ENCODE data around the gene ROBO1.
"Not testable (repeated sequence)": the region's sequence is repeated elsewhere in the genome, so short reads cannot be mapped to it uniquely, and the experiment has no call there.

ROBO1 gene

GRCh38 chr3:79362571-79363270 lies 405.1 kb downstream of the ROBO1 start:
- DNase-seq (ENCODE audit: low spot score in 2 of 2), result no peak
- Histone ChIP-seq H3K9me3 (no peaks in the 10 kb centered on the region), H3K4me1 (0 out of 2 replicates have a peak, but pooled peaks cover 2% of the 10 kb centered on the region), H3K36me3 (replicated peaks) (no peaks in the 10 kb centered on the region), H3K27me3 (ENCODE audit: low read depth) (peaks cover 5% of the 10 kb centered on the region), H3K4me3 (no peak overlapping the region)
- in situ Hi-C loops (cut with MboI; ENCODE audit: low sequenced_read_pairs), result loop anchor here (10.0 to 25.0 kb wide), 2 partner anchors 275 to 698 kb away; no protein-coding TSS in a partner anchor

- Histone ChIP-seq H3K27me3 (ENCODE audit: low read depth) (peaks cover 5% of the 10 kb centered on the region), H3K36me3 (replicated peaks) (no peaks in the 10 kb centered on the region), H3K4me3 (no peak overlapping the region), H3K9me3 (no peaks in the 10 kb centered on the region), H3K4me1 (0 out of 2 replicates have a peak, but pooled peaks cover 2% of the 10 kb centered on the region)
- in situ Hi-C loops (cut with MboI; ENCODE audit: low sequenced_read_pairs), result loop anchor here (10.0 to 25.0 kb wide), 2 partner anchors 275 to 697 kb away; no protein-coding TSS in a partner anchor
- DNase-seq (ENCODE audit: low spot score in 2 of 2), result peak; percentile 18 to 59
These were observed 405.9 kb downstream of the ROBO1 start for GRCh38 chr3:79361748-79362378.

- H3K36me3 ChIP-seq (replicated peaks), result no peaks in the 10 kb centered on the region
- H3K4me1 ChIP-seq, result 0 out of 2 replicates have a peak, but pooled peaks cover 2% of the 10 kb centered on the region
- DNase-seq (ENCODE audit: low spot score in 2 of 2), result no peak
- in situ Hi-C loops (cut with MboI; ENCODE audit: low sequenced_read_pairs), result loop anchor here (25.0 kb wide), 1 partner anchor 271 kb away; no protein-coding TSS in a partner anchor
- no peak overlapping the region for H3K4me3 ChIP-seq
- no peaks in the 10 kb centered on the region for H3K9me3 ChIP-seq
- peaks cover 5% of the 10 kb centered on the region for H3K27me3 ChIP-seq (ENCODE audit: low read depth)
These were observed 409.5 kb downstream of the ROBO1 start for GRCh38 chr3:79358327-79358726.

- in situ Hi-C loops (cut with MboI; ENCODE audit: low sequenced_read_pairs), result loop anchor here (25.0 kb wide), 1 partner anchor 267 kb away; no protein-coding TSS in a partner anchor
- Histone ChIP-seq H3K27me3 (ENCODE audit: low read depth) (no peaks in the 10 kb centered on the region), H3K4me1 (no peaks in the 10 kb centered on the region), H3K36me3 (replicated peaks) (no peaks in the 10 kb centered on the region), H3K4me3 (no peak overlapping the region), H3K9me3 (no peaks in the 10 kb centered on the region)
- no peak for DNase-seq (ENCODE audit: low spot score in 2 of 2)
These were observed 413.6 kb downstream of the ROBO1 start for GRCh38 chr3:79354179-79354688.

- H3K27me3 ChIP-seq (ENCODE audit: low read depth), result no peaks in the 10 kb centered on the region
- H3K9me3 ChIP-seq, result no peaks in the 10 kb centered on the region
- no peaks in the 10 kb centered on the region for H3K36me3 ChIP-seq (replicated peaks)
- in situ Hi-C loops (cut with MboI; ENCODE audit: low sequenced_read_pairs), result loop anchor here (25.0 kb wide), 1 partner anchor 264 kb away; no protein-coding TSS in a partner anchor
- H3K4me3 ChIP-seq, result no peak overlapping the region
- DNase-seq (ENCODE audit: low spot score in 2 of 2), result no peak
- H3K4me1 ChIP-seq, result no peaks in the 10 kb centered on the region
These were observed 416.1 kb downstream of the ROBO1 start for GRCh38 chr3:79351699-79352098.

GRCh38 chr3:79344876-79345871 lies 422.6 kb downstream of the ROBO1 start:
- Histone ChIP-seq H3K36me3 (replicated peaks) (no peaks in the 10 kb centered on the region), H3K27me3 (ENCODE audit: low read depth) (no peaks in the 10 kb centered on the region), H3K4me1 (no peaks in the 10 kb centered on the region), H3K9me3 (no peaks in the 10 kb centered on the region), H3K4me3 (no peak overlapping the region)
- in situ Hi-C loops (cut with MboI; ENCODE audit: low sequenced_read_pairs), result no loop called here
- no peak for DNase-seq (ENCODE audit: low spot score in 2 of 2)

GRCh38 chr3:79341961-79342360 lies 425.8 kb downstream of the ROBO1 start:
- H3K36me3 ChIP-seq (replicated peaks), result no peaks in the 10 kb centered on the region
- no peak for DNase-seq (ENCODE audit: low spot score in 2 of 2)
- H3K4me3 ChIP-seq, result no peak overlapping the region
- H3K9me3 ChIP-seq, result peaks cover under 1% of the 10 kb centered on the region; the same call in 1 of the 2 replicates
- H3K4me1 ChIP-seq, result no peaks in the 10 kb centered on the region
- H3K27me3 ChIP-seq (ENCODE audit: low read depth), result no peaks in the 10 kb centered on the region
- in situ Hi-C loops (cut with MboI; ENCODE audit: low sequenced_read_pairs), result no loop called here

- no peak for DNase-seq (ENCODE audit: low spot score in 2 of 2)
- Histone ChIP-seq H3K9me3 (peaks cover 2% of the 10 kb centered on the region; the same call in 1 of the 2 replicates), H3K4me1 (no peaks in the 10 kb centered on the region), H3K36me3 (replicated peaks) (no peaks in the 10 kb centered on the region), H3K27me3 (ENCODE audit: low read depth) (no peaks in the 10 kb centered on the region), H3K4me3 (no peak overlapping the region)
- in situ Hi-C loops (cut with MboI; ENCODE audit: low sequenced_read_pairs), result no loop called here
These were observed 428.0 kb downstream of the ROBO1 start for GRCh38 chr3:79339846-79340245.

- in situ Hi-C loops (cut with MboI; ENCODE audit: low sequenced_read_pairs), result no loop called here
- Histone ChIP-seq H3K4me1 (no peaks in the 10 kb centered on the region), H3K9me3 (peaks cover 2% of the 10 kb centered on the region; the same call in 1 of the 2 replicates), H3K4me3 (no peak overlapping the region), H3K27me3 (ENCODE audit: low read depth) (no peaks in the 10 kb centered on the region), H3K36me3 (replicated peaks) (no peaks in the 10 kb centered on the region)
- DNase-seq (ENCODE audit: low spot score in 2 of 2), result no peak
These were observed 430.0 kb downstream of the ROBO1 start for GRCh38 chr3:79337798-79338197.

- Histone ChIP-seq H3K4me3 (no peak overlapping the region), H3K27me3 (ENCODE audit: low read depth) (no peaks in the 10 kb centered on the region), H3K4me1 (peaks cover 2% of the 10 kb centered on the region; the same call in 1 of the 2 replicates), H3K36me3 (replicated peaks) (no peaks in the 10 kb centered on the region), H3K9me3 (no peaks in the 10 kb centered on the region)
- DNase-seq (ENCODE audit: low spot score in 2 of 2), result no peak
- in situ Hi-C loops (cut with MboI; ENCODE audit: low sequenced_read_pairs), result no loop called here
These were observed 438.6 kb downstream of the ROBO1 start for GRCh38 chr3:79329154-79329553.

- H3K27me3 ChIP-seq (ENCODE audit: low read depth), result no peaks in the 10 kb centered on the region
- peaks cover 2% of the 10 kb centered on the region; the same call in 1 of the 2 replicates for H3K4me1 ChIP-seq
- no peaks in the 10 kb centered on the region for H3K36me3 ChIP-seq (replicated peaks)
- in situ Hi-C loops (cut with MboI; ENCODE audit: low sequenced_read_pairs), result no loop called here
- H3K9me3 ChIP-seq, result no peaks in the 10 kb centered on the region
- no peak overlapping the region for H3K4me3 ChIP-seq
- DNase-seq (ENCODE audit: low spot score in 2 of 2), result no peak
These were observed 441.2 kb downstream of the ROBO1 start for GRCh38 chr3:79326642-79327041.

- in situ Hi-C loops (cut with MboI; ENCODE audit: low sequenced_read_pairs); DNase-seq (ENCODE audit: low spot score in 2 of 2); H3K9me3 ChIP-seq; H3K4me3 ChIP-seq; H3K36me3 ChIP-seq (replicated peaks); H3K4me1 ChIP-seq; H3K27me3 ChIP-seq (ENCODE audit: low read depth): not testable (repeated sequence)
These were observed 441.9 kb downstream of the ROBO1 start for GRCh38 chr3:79325833-79326383.

Measured in HAP-1 (cell line).